HCT116 (cell line): ENCODE results near the gene ARHGEF1. TPM values are rescaled to one million over a fixed set of nuclear protein-coding genes. Genes with fewer than 3 reads are reported as not detected.
A peak's percentile ranks its signal among the peaks of the same experiment; 100 is the strongest.

Experiments used
- ATAC-seq: fragments of 200-7000 bp; cut with Tn5 transposase; 2 replicates; pipeline ENCODE4 v1.9.1; 2020; ENCODE audit warnings: mild to moderate bottlenecking, moderate library complexity
- BruUV-seq: library from RNA; stranded (reverse); fragments of 400-500 nt; replicated peaks from 2 replicates; lab custom pipeline; 2021; lab: Mats Ljungman, UMichigan
- CTCF ChIA-PET: fragments of 300-600 bp; sonication (Branson Sonifier 250); formaldehyde crosslinking; loops from one replicate; lab custom pipeline; 2021; ENCODE audit warnings: antibody characterized with exemption; lab: Charles Lee
- POLR2A ChIA-PET: fragments of 300-600, 350-600 bp; sonication (Branson Sonifier 250); formaldehyde crosslinking; loops from one replicate; lab custom pipeline; 2021; ENCODE audit warnings: antibody characterized with exemption; lab: Charles Lee
- RAD21 ChIA-PET, 2 experiments: fragments of 300-600 bp; sonication (Branson Sonifier 250); formaldehyde crosslinking; loops; one replicate each; lab custom pipeline; 2023; ENCODE audit warnings: low total read pairs in 2 of 2; ENCODE audit not compliant: uncharacterized antibody in 2 of 2, unreplicated experiment in 2 of 2, low non-redundant PET in 1 of 2; lab: Charles Lee
- DNase-seq: peaks from one replicate; pipeline ENCODE4 v3.0.0-alpha.2; 2010; ENCODE audit warnings: low read depth, low spot score
- H2AFZ ChIP-seq: fragments of 200-600 bp; shearing (Covaris generic), sonication (generic); 2 replicates; pipeline ENCODE4 v1.6.1; 2017; ENCODE audit warnings: low read depth, mixed run types, mixed read lengths, antibody characterized with exemption, low read length; ENCODE audit not compliant: poor library complexity, severe bottlenecking
- H3K27ac ChIP-seq: 2 replicates; pipeline ENCODE4 v1.5.1; 2012; ENCODE audit warnings: low read depth, low read length
- H3K27me3 ChIP-seq: fragments of 200-600 bp; sonication (generic); 2 replicates; pipeline ENCODE4 v1.6.1; 2016; ENCODE audit warnings: mixed run types, low read length, mixed read lengths; ENCODE audit not compliant: insufficient read depth
- H3K36me3 ChIP-seq, 2 experiments: fragments of 200-500 bp in 1 of 2; fragments of 200-600 bp in 1 of 2; sonication (Bioruptor generic) in 1 of 2; sonication (generic) in 1 of 2; 2 replicates each; pipeline versions ENCODE4 v1.5.1 to v1.6.1; 2014 to 2016; ENCODE audit warnings: low read length in 2 of 2, inconsistent platforms in 1 of 2, mixed read lengths in 1 of 2, mixed run types in 1 of 2; ENCODE audit not compliant: insufficient read depth in 2 of 2, control insufficient read depth in 1 of 2
- H3K4me1 ChIP-seq, 2 experiments: fragments of 200-600 bp in 1 of 2; sonication (generic) in 1 of 2; 2 replicates each; pipeline versions ENCODE4 v1.5.1 to v1.6.1; 2012 to 2017; ENCODE audit warnings: low read length in 2 of 2, inconsistent platforms in 1 of 2, mild to moderate bottlenecking in 1 of 2, mixed read lengths in 1 of 2, mixed run types in 1 of 2, moderate library complexity in 1 of 2; ENCODE audit not compliant: insufficient read depth in 2 of 2, control insufficient read depth in 1 of 2
- H3K4me2 ChIP-seq: fragments of 200-600 bp; sonication (generic); 2 replicates; pipeline ENCODE4 v1.6.1; 2017; ENCODE audit warnings: mixed run types, low read length, mixed read lengths
- H3K4me3 ChIP-seq, 2 experiments: fragments of 200-600 bp in 1 of 2; sonication (generic) in 1 of 2; replicated peaks in 1 of 2; 2 replicates each; pipeline ENCODE4 v1.5.1; 2011 to 2016; ENCODE audit warnings: low read length in 2 of 2, control low read depth in 1 of 2, low read depth in 1 of 2, mild to moderate bottlenecking in 1 of 2, mixed read lengths in 1 of 2, mixed run types in 1 of 2
- H3K79me2 ChIP-seq: fragments of 200-600 bp; sonication (generic); 2 replicates; pipeline ENCODE4 v1.6.1; 2017; ENCODE audit warnings: mild to moderate bottlenecking, mixed run types, low read length, moderate library complexity, mixed read lengths; ENCODE audit not compliant: insufficient read depth
- H3K9ac ChIP-seq: fragments of 200-600 bp; sonication (generic); 2 replicates; pipeline ENCODE4 v1.6.1; 2016; ENCODE audit warnings: low read length, mixed read lengths
- H3K9me2 ChIP-seq: fragments of 200-600 bp; sonication (generic), shearing (Covaris generic); 2 replicates; pipeline ENCODE4 v1.6.1; 2017; ENCODE audit warnings: mixed run types, mild to moderate bottlenecking, moderate library complexity; ENCODE audit not compliant: insufficient read depth
- H3K9me3 ChIP-seq, 2 experiments: fragments of 200-500 bp in 1 of 2; fragments of 200-600 bp in 1 of 2; sonication (Bioruptor generic) in 1 of 2; sonication (generic) in 1 of 2; 2 replicates each; pipeline ENCODE4 v1.6.1; 2014 to 2017; ENCODE audit warnings: low read length in 2 of 2, mixed read lengths in 2 of 2, inconsistent platforms in 1 of 2, low read depth in 1 of 2, mild to moderate bottlenecking in 1 of 2, mixed run types in 1 of 2, moderate library complexity in 1 of 2; ENCODE audit not compliant: control insufficient read depth in 1 of 2, insufficient read depth in 1 of 2
- H4K20me1 ChIP-seq: fragments of 200-600 bp; sonication (generic), shearing (Covaris generic); 2 replicates; pipeline ENCODE4 v1.6.1; 2017; ENCODE audit warnings: mixed run types, mild to moderate bottlenecking, moderate library complexity; ENCODE audit not compliant: insufficient read depth
- CBX3 ChIP-seq: IDR thresholded peaks from 2 replicates; pipeline ENCODE4 v1.6.1; 2012; ENCODE audit warnings: low read depth
- CEBPB ChIP-seq: IDR thresholded peaks from 2 replicates; pipeline ENCODE4 v1.6.1; 2012; ENCODE audit warnings: low read depth
- EGR1 ChIP-seq: IDR thresholded peaks from 2 replicates; pipeline ENCODE4 v1.6.1; 2012; ENCODE audit warnings: low read depth
- ELF1 ChIP-seq: IDR thresholded peaks from 2 replicates; pipeline ENCODE4 v1.6.1; 2012; ENCODE audit warnings: low read depth, borderline replicate concordance
- EZH2 ChIP-seq: fragments of 200-600 bp; sonication (generic); IDR thresholded peaks from 2 replicates; pipeline ENCODE4 v1.6.1; 2017; ENCODE audit warnings: antibody characterized with exemption, mixed run types
- POLR2A ChIP-seq: IDR thresholded peaks from 2 replicates; pipeline ENCODE4 v1.7.0; 2011; ENCODE audit warnings: borderline replicate concordance; ENCODE audit not compliant: insufficient read depth, insufficient read length; ENCODE audit errors: extremely low read depth
- RAD21 ChIP-seq: IDR thresholded peaks from 2 replicates; pipeline ENCODE4 v1.6.1; 2012; ENCODE audit warnings: low read depth, mild to moderate bottlenecking
- SP1 ChIP-seq: IDR thresholded peaks from 2 replicates; pipeline ENCODE4 v1.6.1; 2012; ENCODE audit warnings: low read depth
- TCF7L2 ChIP-seq: IDR thresholded peaks from 2 replicates; pipeline ENCODE4 v1.7.0; 2011; ENCODE audit warnings: borderline replicate concordance, inconsistent platforms; ENCODE audit not compliant: insufficient read depth, insufficient read length; ENCODE audit errors: extremely low read depth
- YY1 ChIP-seq: IDR thresholded peaks from 2 replicates; pipeline ENCODE4 v1.6.1; 2011; ENCODE audit warnings: low read length, low read depth, moderate library complexity, mild to moderate bottlenecking; ENCODE audit not compliant: insufficient replicate concordance; ENCODE audit errors: extremely low read depth
- ZNF274 ChIP-seq: fragments of 200-500 bp; sonication (Bioruptor generic); IDR thresholded peaks from 2 replicates; pipeline ENCODE4 v1.6.1; 2014; ENCODE audit warnings: mild to moderate bottlenecking, low read depth, low read length, inconsistent platforms
- intact Hi-C: fragments of 100-400 bp; cut with micrococcal nuclease; formaldehyde crosslinking; loops from 2 replicates; pipeline ENCODE4 v1.10.0; 2022
- total RNA-seq: library from RNA; stranded (reverse); gene quantifications from one replicate; pipeline ENCODE4 v1.2.1, GENCODE V29; 2021; ENCODE audit not compliant: unreplicated experiment
- TF ChIP-seq, protein P1 (sequence below): IDR thresholded peaks from 2 replicates; pipeline ENCODE4 v1.6.1; 2011; ENCODE audit warnings: mild to moderate bottlenecking, low read length, moderate library complexity; ENCODE audit not compliant: insufficient replicate concordance; ENCODE audit errors: extremely low read depth
- TF ChIP-seq, protein P2 (sequence below): IDR thresholded peaks from 2 replicates; pipeline ENCODE4 v1.6.1; 2012

ARHGEF1 gene
- total RNA-seq, 1 experiment from 2014 or later = 110 TPM

- no peaks in the 10 kb centered on the region for H3K27me3 ChIP-seq
- ChIA-PET POLR2A (no interaction called here), CTCF (no interaction called here), RAD21 (no interaction called here)
- TF ChIP-seq POLR2A (no peak), ZNF274 (no peak), EZH2 (no peak), SP1 (no peak), TCF7L2 (no peak), YY1 (no peak), RAD21 (no peak), CBX3 (no peak), ELF1 (no peak), EGR1 (no peak), CEBPB (no peak)
- TF ChIP-seq, protein P1, sequence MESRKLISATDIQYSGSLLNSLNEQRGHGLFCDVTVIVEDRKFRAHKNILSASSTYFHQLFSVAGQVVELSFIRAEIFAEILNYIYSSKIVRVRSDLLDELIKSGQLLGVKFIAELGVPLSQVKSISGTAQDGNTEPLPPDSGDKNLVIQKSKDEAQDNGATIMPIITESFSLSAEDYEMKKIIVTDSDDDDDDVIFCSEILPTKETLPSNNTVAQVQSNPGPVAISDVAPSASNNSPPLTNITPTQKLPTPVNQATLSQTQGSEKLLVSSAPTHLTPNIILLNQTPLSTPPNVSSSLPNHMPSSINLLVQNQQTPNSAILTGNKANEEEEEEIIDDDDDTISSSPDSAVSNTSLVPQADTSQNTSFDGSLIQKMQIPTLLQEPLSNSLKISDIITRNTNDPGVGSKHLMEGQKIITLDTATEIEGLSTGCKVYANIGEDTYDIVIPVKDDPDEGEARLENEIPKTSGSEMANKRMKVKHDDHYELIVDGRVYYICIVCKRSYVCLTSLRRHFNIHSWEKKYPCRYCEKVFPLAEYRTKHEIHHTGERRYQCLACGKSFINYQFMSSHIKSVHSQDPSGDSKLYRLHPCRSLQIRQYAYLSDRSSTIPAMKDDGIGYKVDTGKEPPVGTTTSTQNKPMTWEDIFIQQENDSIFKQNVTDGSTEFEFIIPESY = no peak
- TF ChIP-seq, protein P2, sequence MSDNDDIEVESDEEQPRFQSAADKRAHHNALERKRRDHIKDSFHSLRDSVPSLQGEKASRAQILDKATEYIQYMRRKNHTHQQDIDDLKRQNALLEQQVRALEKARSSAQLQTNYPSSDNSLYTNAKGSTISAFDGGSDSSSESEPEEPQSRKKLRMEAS = no peak
- no peaks in the 10 kb centered on the region for H3K4me1 ChIP-seq
- no peaks in the 10 kb centered on the region for H3K9me3 ChIP-seq
- H3K79me2 ChIP-seq = no peaks in the 10 kb centered on the region
- DNase-seq = no peak
- no peak within 1 kb of the TSS for H3K9ac ChIP-seq
- intact Hi-C loops = no loop called here
- H3K27ac ChIP-seq = no peak within 1 kb of the TSS
- no peak within 1 kb of the TSS for H3K4me3 ChIP-seq
- H2AFZ ChIP-seq = no peak within 1 kb of the TSS
- H4K20me1 ChIP-seq = no peaks in the 10 kb centered on the region
- no peak within 1 kb of the TSS for H3K4me2 ChIP-seq
- no peaks in the 10 kb centered on the region for H3K9me2 ChIP-seq
- no TSS peak for BruUV-seq
- peak; percentile 77 for ATAC-seq
- H3K36me3 ChIP-seq = no peaks in the 10 kb centered on the region
Measured at GRCh38 chr19:41844601-41845000, 38.4 kb upstream of the ARHGEF1 start, which contains the start of gene LYPD4. LYPD4 (minus strand) TSS chr19:41844683; CDS start chr19:41839285, 5,398 bp downstream.
